ENCODE data around the gene LMOD3.

Gene LMOD3

DNA sequence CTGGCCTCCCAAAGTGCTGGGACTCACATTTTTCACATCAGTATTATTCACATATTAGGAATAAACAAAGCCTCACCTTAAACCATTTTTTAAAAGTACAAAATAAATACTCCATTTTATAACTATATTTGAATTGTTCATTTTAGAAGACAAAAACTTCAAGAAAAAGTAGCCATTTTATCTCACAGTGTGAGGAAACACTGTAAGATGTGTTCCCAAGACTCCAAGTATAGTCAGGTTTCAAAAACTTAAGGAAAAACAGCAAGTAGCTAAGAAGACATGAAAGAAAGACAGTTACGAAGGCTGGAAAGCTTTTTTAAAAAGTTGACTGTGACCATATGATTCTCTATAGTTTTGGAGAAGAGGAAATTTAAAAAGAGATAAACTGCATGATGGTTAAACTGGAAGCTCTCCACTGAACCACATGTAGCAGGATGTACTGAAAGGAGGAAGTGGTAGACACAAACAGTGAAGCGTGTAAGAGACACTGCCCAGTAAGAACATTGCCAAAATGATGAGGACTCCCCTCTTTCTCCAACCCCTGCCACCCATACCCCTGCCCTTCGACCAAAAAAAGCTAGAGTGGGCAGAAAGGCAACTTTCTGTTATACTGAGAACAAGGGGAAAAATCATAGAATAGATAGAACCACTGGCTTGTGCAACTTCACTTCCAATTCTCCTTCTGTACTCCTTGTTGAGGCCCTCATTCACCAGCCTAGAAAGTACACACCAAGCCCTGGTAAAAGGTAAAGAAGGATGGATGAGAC lies 64.0 kb downstream of the LMOD3 start:
- DNase-seq (ENCODE audit: low spot score): no peak
